DOHH2 (cell line): Measurements from ENCODE around the gene PCK2.

Experiments
- H3F3A ChIP-seq: fragments of 200-600 bp; sonication (generic), shearing (Covaris generic); 2 replicates; pipeline ENCODE4 v1.6.0; 2016; ENCODE audit warnings: antibody characterized with exemption, mild to moderate bottlenecking; ENCODE audit not compliant: control insufficient read depth, insufficient read depth
- H3K27ac ChIP-seq: fragments of 200-600 bp; sonication (generic); 2 replicates; pipeline ENCODE4 v1.5.1; 2014; ENCODE audit warnings: low read depth, mild to moderate bottlenecking, low read length, moderate library complexity
- H3K27me3 ChIP-seq: fragments of 200-600 bp; sonication (generic); 2 replicates; pipeline ENCODE4 v1.6.1; 2014; ENCODE audit warnings: mild to moderate bottlenecking, low read length, mixed read lengths; ENCODE audit not compliant: control insufficient read depth
- H3K36me3 ChIP-seq: fragments of 200-600 bp; sonication (generic); 2 replicates; pipeline ENCODE4 v1.6.1; 2014; ENCODE audit warnings: mild to moderate bottlenecking, low read length, moderate library complexity, mixed read lengths; ENCODE audit not compliant: control insufficient read depth
- H3K4me1 ChIP-seq: fragments of 200-600 bp; sonication (generic); 2 replicates; pipeline ENCODE4 v1.6.1; 2014; ENCODE audit warnings: mild to moderate bottlenecking, low read length, mixed read lengths; ENCODE audit not compliant: control insufficient read depth
- H3K4me2 ChIP-seq: fragments of 200-600 bp; sonication (generic); 2 replicates; pipeline ENCODE4 v1.6.0; 2014; ENCODE audit warnings: mild to moderate bottlenecking, low read length, moderate library complexity
- H3K4me3 ChIP-seq: fragments of 200-600 bp; sonication (generic); 2 replicates; pipeline ENCODE4 v1.5.1; 2014; ENCODE audit warnings: mild to moderate bottlenecking, low read length, mixed read lengths
- H3K79me2 ChIP-seq: fragments of 200-600 bp; sonication (generic); 2 replicates; pipeline ENCODE4 v1.6.1; 2014; ENCODE audit warnings: mild to moderate bottlenecking, low read length, mixed read lengths; ENCODE audit not compliant: control insufficient read depth
- H3K9me2 ChIP-seq: fragments of 200-600 bp; sonication (generic); replicated peaks from 2 replicates; pipeline ENCODE4 v1.6.1; 2014; ENCODE audit warnings: mild to moderate bottlenecking, low read length, mixed read lengths; ENCODE audit not compliant: control insufficient read depth
- H3K9me3 ChIP-seq: fragments of 200-600 bp; sonication (generic); 2 replicates; pipeline ENCODE4 v1.6.1; 2014; ENCODE audit warnings: antibody characterized with exemption, low read length, mixed read lengths; ENCODE audit not compliant: control insufficient read depth, insufficient read depth
- H4K20me1 ChIP-seq: fragments of 200-600 bp; sonication (generic); 2 replicates; pipeline ENCODE4 v1.6.0; 2014; ENCODE audit warnings: low read depth, mild to moderate bottlenecking, antibody characterized with exemption, low read length, moderate library complexity; ENCODE audit not compliant: control insufficient read depth, insufficient read depth
- CTCF ChIP-seq: fragments of 200-600 bp; sonication (generic); IDR thresholded peaks from one replicate; pipeline ENCODE4 v1.5.1; 2014; ENCODE audit warnings: antibody characterized with exemption, mild to moderate bottlenecking, low read depth, low read length; ENCODE audit not compliant: poor library complexity, severe bottlenecking
- EZH2phosphoT487 ChIP-seq: fragments of 200-600 bp; sonication (generic); IDR thresholded peaks from 2 replicates; pipeline ENCODE4 v1.6.1; 2017; ENCODE audit warnings: borderline replicate concordance, mild to moderate bottlenecking, antibody characterized with exemption, low read length, moderate library complexity, mixed read lengths

The PCK2 gene

GRCh38 chr14:24071836-24072430 is 22.2 kb upstream of the PCK2 start:
- no peaks in the 10 kb centered on the region for H3F3A ChIP-seq
- H3K27me3 ChIP-seq: no peaks in the 10 kb centered on the region
- no peaks in the 10 kb centered on the region for H3K79me2 ChIP-seq
- peaks cover 10% of the 10 kb centered on the region for H3K4me1 ChIP-seq
- no peak overlapping the region for H3K4me3 ChIP-seq
- H3K9me2 ChIP-seq: no peaks in the 10 kb centered on the region
- no peak overlapping the region for H3K4me2 ChIP-seq
- no peaks in the 10 kb centered on the region for H4K20me1 ChIP-seq
- no peaks in the 10 kb centered on the region for H3K9me3 ChIP-seq
- no peak overlapping the region for H3K27ac ChIP-seq
- TF ChIP-seq EZH2phosphoT487 (no peak), CTCF (no peak)
- H3K36me3 ChIP-seq: no peaks in the 10 kb centered on the region

- Histone ChIP-seq H3K9me3 (no peaks in the 10 kb centered on the region), H3F3A (no peaks in the 10 kb centered on the region), H3K36me3 (no peaks in the 10 kb centered on the region), H3K79me2 (no peaks in the 10 kb centered on the region), H3K4me2 (no peak overlapping the region), H3K27me3 (no peaks in the 10 kb centered on the region), H3K27ac (no peak overlapping the region), H3K4me3 (no peak overlapping the region), H4K20me1 (no peaks in the 10 kb centered on the region), H3K9me2 (no peaks in the 10 kb centered on the region), H3K4me1 (peaks cover 10% of the 10 kb centered on the region)
- no peak for TF ChIP-seq EZH2phosphoT487
- TF ChIP-seq CTCF: no peak
These were observed 21.7 kb upstream of the PCK2 start for GRCh38 chr14:24072436-24072835.

- Histone ChIP-seq H4K20me1 (no peaks in the 10 kb centered on the region), H3K4me3 (no peak overlapping the region), H3K36me3 (no peaks in the 10 kb centered on the region), H3K9me3 (no peaks in the 10 kb centered on the region), H3K9me2 (no peaks in the 10 kb centered on the region), H3K27me3 (no peaks in the 10 kb centered on the region), H3K79me2 (no peaks in the 10 kb centered on the region), H3F3A (no peaks in the 10 kb centered on the region), H3K4me2 (no peak overlapping the region), H3K27ac (no peak overlapping the region), H3K4me1 (peaks cover 10% of the 10 kb centered on the region)
- TF ChIP-seq EZH2phosphoT487 (no peak), CTCF (no peak)
These were observed 20.9 kb upstream of the PCK2 start for GRCh38 chr14:24072881-24073877.
